GM18909 (cell line): ENCODE results near the gene ITPR3.
A peak's percentile ranks its signal among the peaks of the same experiment; 100 is the strongest.

ENCODE experiments used
- ATAC-seq: cut with Tn5 transposase; IDR thresholded peaks from one replicate; pipeline ENCODE4 v1.9.1; 2021; ENCODE audit warnings: mild to moderate bottlenecking; ENCODE audit not compliant: unreplicated experiment, poor library complexity

Gene ITPR3

GRCh38 chr6:33633462-33634158, 12.5 kb downstream of the ITPR3 start:
- peak; percentile 55 for ATAC-seq

- ATAC-seq = no peak
Observed at GRCh38 chr6:33634161-33634727, 13.1 kb downstream of the ITPR3 start.

GRCh38 chr6:33634946-33635345, 13.8 kb downstream of the ITPR3 start:
- ATAC-seq = no peak

GRCh38 chr6:33636655-33637054, 15.5 kb downstream of the ITPR3 start:
- ATAC-seq = no peak

- ATAC-seq = no peak
Observed at GRCh38 chr6:33638556-33638955, 17.4 kb downstream of the ITPR3 start.

GRCh38 chr6:33639559-33639958, 18.4 kb downstream of the ITPR3 start:
- ATAC-seq = no peak

GRCh38 chr6:33640361-33640760, 19.2 kb downstream of the ITPR3 start:
- ATAC-seq = no peak

GRCh38 chr6:33641144-33641543, 20.0 kb downstream of the ITPR3 start:
- no peak for ATAC-seq

- ATAC-seq = no peak
Observed at GRCh38 chr6:33641602-33642001, 20.5 kb downstream of the ITPR3 start.

- no peak for ATAC-seq
Observed at GRCh38 chr6:33642897-33643296, 21.8 kb downstream of the ITPR3 start.

GRCh38 chr6:33651403-33651802, 30.3 kb downstream of the ITPR3 start:
- no peak for ATAC-seq

- no peak for ATAC-seq
Observed at GRCh38 chr6:33652002-33652401, 30.9 kb downstream of the ITPR3 start.

- ATAC-seq = no peak
Observed at GRCh38 chr6:33654831-33655554, 33.9 kb downstream of the ITPR3 start.

GRCh38 chr6:33656844-33657243, 35.7 kb downstream of the ITPR3 start:
- no peak for ATAC-seq

GRCh38 chr6:33658982-33659689, 38.0 kb downstream of the ITPR3 start:
- no peak for ATAC-seq

GRCh38 chr6:33659986-33660385, 38.9 kb downstream of the ITPR3 start:
- no peak for ATAC-seq

GRCh38 chr6:33661106-33661838, 40.1 kb downstream of the ITPR3 start:
- no peak for ATAC-seq

- no peak for ATAC-seq
Observed at GRCh38 chr6:33662318-33662717, 41.2 kb downstream of the ITPR3 start.

- no peak for ATAC-seq
Observed at GRCh38 chr6:33663028-33663427, 41.9 kb downstream of the ITPR3 start.

GRCh38 chr6:33663727-33664449, 42.8 kb downstream of the ITPR3 start:
- ATAC-seq = no peak
